Measurements from ENCODE around the gene CLEC4M.

The CLEC4M gene

GRCh38 chr19:7746903-7747884 is 15.8 kb upstream of the CLEC4M start, which contains the start of gene CD209:
CD209 (minus strand) TSS chr19:7747534; CDS start chr19:7747511, 23 bp downstream.
- ATAC-seq (ENCODE audit: insufficient read depth, low read depth) = no peak
- H4K20me1 ChIP-seq (ENCODE audit: insufficient read depth, low read length) = no peaks in the 10 kb centered on the region
- no peak within 1 kb of the TSS for H3K4me3 ChIP-seq (ENCODE audit: low read depth in 1 of 2, low read length in 2 of 2)
- H3K27ac ChIP-seq (ENCODE audit: low read length) = no peak within 1 kb of the TSS
- no peaks in the 10 kb centered on the region for H3K9me3 ChIP-seq (ENCODE audit: insufficient read depth, low read length, severe bottlenecking)
- DNase-seq = no peak
- H3K79me2 ChIP-seq (ENCODE audit: insufficient read depth, low read length) = no peaks in the 10 kb centered on the region
- no peak for TF ChIP-seq EZH2 (IDR thresholded peaks at IDR 0.05; ENCODE audit: borderline replicate concordance, low read depth, low read length, severe bottlenecking)
- TF ChIP-seq CTCF (IDR thresholded peaks at IDR 0.05; ENCODE audit: borderline replicate concordance, extremely low read depth, low read length, poor library complexity, severe bottlenecking) = no peak
- H3K4me1 ChIP-seq (ENCODE audit: insufficient read depth, low read length) = no peaks in the 10 kb centered on the region
- H3K27me3 ChIP-seq (ENCODE audit: insufficient read depth, low read length, poor library complexity) = no peaks in the 10 kb centered on the region
- H3K9ac ChIP-seq (ENCODE audit: low read depth, low read length) = no peak within 1 kb of the TSS
- H3K4me2 ChIP-seq (ENCODE audit: insufficient read depth, low read length) = no peak within 1 kb of the TSS
- H2AFZ ChIP-seq (ENCODE audit: low read depth, low read length) = no peak within 1 kb of the TSS
- H3K36me3 ChIP-seq (ENCODE audit: insufficient read depth, low read length) = no peaks in the 10 kb centered on the region

- no peak overlapping the region for H2AFZ ChIP-seq (ENCODE audit: low read depth, low read length)
- H3K4me3 ChIP-seq (ENCODE audit: low read depth in 1 of 2, low read length in 2 of 2) = no peak overlapping the region
- no peak for TF ChIP-seq CTCF (IDR thresholded peaks at IDR 0.05; ENCODE audit: borderline replicate concordance, extremely low read depth, low read length, poor library complexity, severe bottlenecking)
- no peak for TF ChIP-seq EZH2 (IDR thresholded peaks at IDR 0.05; ENCODE audit: borderline replicate concordance, low read depth, low read length, severe bottlenecking)
Measured at GRCh38 chr19:7748171-7748570, 14.9 kb upstream of the CLEC4M start.

GRCh38 chr19:7748756-7749155 is 14.3 kb upstream of the CLEC4M start:
- no peak overlapping the region for H3K9ac ChIP-seq (ENCODE audit: low read depth, low read length)
- H4K20me1 ChIP-seq (ENCODE audit: insufficient read depth, low read length) = no peaks in the 10 kb centered on the region
- H2AFZ ChIP-seq (ENCODE audit: low read depth, low read length) = no peak overlapping the region
- TF ChIP-seq CTCF (IDR thresholded peaks at IDR 0.05; ENCODE audit: borderline replicate concordance, extremely low read depth, low read length, poor library complexity, severe bottlenecking) (peak; percentile 20), EZH2 (IDR thresholded peaks at IDR 0.05; ENCODE audit: borderline replicate concordance, low read depth, low read length, severe bottlenecking) (no peak)
- H3K4me1 ChIP-seq (ENCODE audit: insufficient read depth, low read length) = no peaks in the 10 kb centered on the region
- H3K36me3 ChIP-seq (ENCODE audit: insufficient read depth, low read length) = no peaks in the 10 kb centered on the region
- no peak for ATAC-seq (ENCODE audit: insufficient read depth, low read depth)
- no peaks in the 10 kb centered on the region for H3K9me3 ChIP-seq (ENCODE audit: insufficient read depth, low read length, severe bottlenecking)
- H3K4me2 ChIP-seq (ENCODE audit: insufficient read depth, low read length) = no peak overlapping the region
- no peak for DNase-seq
- no peak overlapping the region for H3K4me3 ChIP-seq (ENCODE audit: low read depth in 1 of 2, low read length in 2 of 2)
- no peaks in the 10 kb centered on the region for H3K27me3 ChIP-seq (ENCODE audit: insufficient read depth, low read length, poor library complexity)
- H3K79me2 ChIP-seq (ENCODE audit: insufficient read depth, low read length) = no peaks in the 10 kb centered on the region
- no peak overlapping the region for H3K27ac ChIP-seq (ENCODE audit: low read length)

More at GRCh38 chr19:7748171-7748570, 14.9 kb upstream of the CLEC4M start:
- Histone ChIP-seq H3K9me3 (ENCODE audit: insufficient read depth, low read length, severe bottlenecking) (no peaks in the 10 kb centered on the region), H3K27me3 (ENCODE audit: insufficient read depth, low read length, poor library complexity) (no peaks in the 10 kb centered on the region), H3K27ac (ENCODE audit: low read length) (no peak overlapping the region), H3K36me3 (ENCODE audit: insufficient read depth, low read length) (no peaks in the 10 kb centered on the region), H3K79me2 (ENCODE audit: insufficient read depth, low read length) (no peaks in the 10 kb centered on the region), H3K9ac (ENCODE audit: low read depth, low read length) (no peak overlapping the region), H3K4me1 (ENCODE audit: insufficient read depth, low read length) (no peaks in the 10 kb centered on the region), H3K4me2 (ENCODE audit: insufficient read depth, low read length) (no peak overlapping the region), H4K20me1 (ENCODE audit: insufficient read depth, low read length) (no peaks in the 10 kb centered on the region)
- ATAC-seq (ENCODE audit: insufficient read depth, low read depth) (no peak), DNase-seq (no peak)

Data from DND-41 (cell line).